ENCODE measurements around the gene TSEN34.

GRCh38 chr19:54206831-54207177 lies 15.7 kb downstream of the TSEN34 start:
- no peak for TF ChIP-seq POLR2A (IDR thresholded peaks at IDR 0.05)
- TF ChIP-seq CTCF (IDR thresholded peaks at IDR 0.05): no peak
- no peak for TF ChIP-seq POLR2AphosphoS5 (IDR thresholded peaks at IDR 0.05)

All from transverse colon (tissue), 4 donors.